ENCODE measurements around the gene DMC1.
A peak's percentile ranks its signal among the peaks of the same experiment; 100 is the strongest.
"Not testable (repeated sequence)": the region's sequence is repeated elsewhere in the genome, so short reads cannot be mapped to it uniquely, and the experiment has no call there.

DMC1 gene

DNA sequence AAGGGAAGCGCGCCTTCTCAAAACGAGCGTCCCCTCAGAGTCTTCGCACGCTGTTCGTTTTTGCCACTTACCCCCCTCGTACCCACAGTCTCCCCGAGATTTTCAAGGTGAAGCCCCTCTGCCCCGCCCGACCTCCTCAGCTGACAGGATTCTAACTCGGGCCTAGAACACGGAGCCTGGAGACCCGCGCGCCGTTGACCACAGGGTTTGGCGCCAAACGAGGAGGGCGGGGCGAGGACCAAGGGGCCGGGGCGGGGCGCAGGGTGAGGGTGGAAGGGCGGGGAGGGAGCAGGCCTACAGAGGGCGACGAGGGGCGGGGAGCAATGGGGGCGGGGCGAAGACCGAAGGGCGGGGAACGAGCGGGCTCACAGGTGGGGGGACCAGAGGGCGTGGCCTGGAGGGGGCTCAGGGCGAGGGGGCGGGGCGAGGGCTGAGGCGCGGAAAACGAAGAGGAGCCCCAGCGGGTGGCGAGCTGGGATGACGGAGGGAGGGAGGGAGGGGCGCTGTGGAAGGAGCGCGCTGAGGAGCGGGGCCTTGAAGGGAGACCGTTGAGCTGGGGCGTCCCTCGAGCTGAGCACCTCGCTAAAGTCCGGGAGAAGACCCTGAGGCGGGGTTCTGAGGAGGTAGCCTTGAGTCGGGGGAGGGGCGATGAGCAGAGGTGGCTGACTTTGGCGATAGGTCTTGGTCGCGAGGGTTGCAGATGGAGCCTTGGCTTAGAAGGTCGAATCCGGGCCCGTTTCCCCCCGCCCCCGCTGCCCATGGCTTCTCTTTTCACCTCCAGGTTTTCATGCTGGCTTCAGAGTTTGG, at the start of gene DMC1:
Gene DMC1, minus strand, starts transcription at position 212 of the 807 bp plus-strand sequence. CDS start 1,927 bp downstream, outside the sequence.
- DNase-seq = peak; percentile 87
- in situ Hi-C loops (cut with HindIII; ENCODE audit: low pct_ligation_motif_present, low pct_unique_long_range_greater_than_20kb, low sequenced_read_pairs) = no loop called here

DNA sequence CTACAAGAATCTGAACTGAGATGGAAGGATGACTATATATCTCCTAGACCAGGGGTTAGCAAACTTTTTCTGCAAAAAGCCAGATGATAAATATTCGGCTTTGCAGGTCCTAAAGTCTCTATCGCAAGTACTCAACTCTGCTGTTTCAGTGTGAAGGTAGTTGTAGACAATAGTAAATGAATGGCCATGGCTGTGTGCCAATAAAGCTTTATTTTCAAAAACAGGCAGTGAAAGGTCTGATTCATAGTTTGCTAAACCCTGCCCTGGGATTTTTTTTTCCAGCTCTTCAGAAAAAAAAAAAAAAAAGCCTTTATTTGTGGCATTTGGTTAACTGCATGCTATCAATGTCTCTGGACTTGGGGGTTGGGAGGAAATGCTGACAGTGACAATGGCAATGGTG, 48.7 kb upstream of the DMC1 start:
- DNase-seq = no peak
- in situ Hi-C loops (cut with HindIII; ENCODE audit: low pct_ligation_motif_present, low pct_unique_long_range_greater_than_20kb, low sequenced_read_pairs) = no loop called here

DNA sequence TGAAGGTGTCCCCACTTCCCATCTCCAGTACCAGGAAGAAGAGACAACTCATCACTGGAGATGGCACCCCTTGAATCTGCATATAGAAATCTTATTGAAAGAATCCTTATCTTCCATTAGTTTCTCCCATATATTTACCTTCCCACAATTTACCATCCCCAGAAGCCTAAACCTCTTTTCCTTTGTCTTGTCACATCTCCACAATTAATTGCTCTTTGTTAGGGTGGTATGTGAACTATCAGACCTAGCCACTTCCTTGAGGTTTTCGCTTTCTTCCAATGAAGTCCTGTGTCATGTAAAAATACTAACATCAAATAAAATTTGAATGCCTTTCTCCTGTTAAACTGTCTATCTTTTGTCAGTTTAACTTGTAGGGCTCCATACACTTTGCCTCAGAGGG, 48.3 kb upstream of the DMC1 start:
- no peak for DNase-seq
- in situ Hi-C loops (cut with HindIII; ENCODE audit: low pct_ligation_motif_present, low pct_unique_long_range_greater_than_20kb, low sequenced_read_pairs) = no loop called here

GRCh38 chr22:38615064-38615405, 45.1 kb upstream of the DMC1 start:
- DNase-seq; in situ Hi-C loops (cut with HindIII; ENCODE audit: low pct_ligation_motif_present, low pct_unique_long_range_greater_than_20kb, low sequenced_read_pairs): not testable (repeated sequence)

DNA sequence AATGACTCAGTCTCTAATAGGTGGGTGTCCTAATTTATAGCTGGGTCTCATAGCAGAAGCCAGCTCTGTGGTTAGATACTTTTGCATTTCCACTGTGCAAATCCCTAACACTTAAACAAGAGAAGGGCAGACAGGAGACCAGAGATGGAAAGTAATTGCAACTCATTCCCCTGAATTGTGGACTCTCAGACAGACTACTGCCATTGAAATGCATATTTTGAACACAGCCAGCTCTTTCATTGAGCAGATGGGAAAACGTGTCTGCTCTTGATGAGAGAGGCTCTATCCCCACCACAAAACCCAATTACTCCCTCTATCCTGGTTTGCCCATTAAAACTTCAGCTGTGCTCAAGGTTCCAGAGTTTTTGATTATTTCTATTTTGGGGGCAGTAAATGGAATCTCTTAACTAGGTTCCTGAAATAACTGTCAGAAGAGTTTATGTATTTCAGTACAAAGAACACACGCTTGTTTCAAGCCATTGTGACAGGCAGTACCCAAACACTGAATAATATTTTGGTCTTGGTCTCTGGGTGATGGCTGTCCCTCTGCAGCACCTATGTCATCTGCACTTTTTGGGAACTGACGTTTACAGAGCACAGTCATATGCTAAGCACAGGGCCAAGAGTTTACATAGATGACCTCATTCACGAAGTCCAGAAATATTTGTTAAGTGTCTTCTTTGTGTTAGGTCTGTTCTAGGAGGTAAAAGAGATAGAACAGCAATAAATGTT, 44.5 kb upstream of the DMC1 start:
- no peak for DNase-seq
- in situ Hi-C loops (cut with HindIII; ENCODE audit: low pct_ligation_motif_present, low pct_unique_long_range_greater_than_20kb, low sequenced_read_pairs) = no loop called here

DNA sequence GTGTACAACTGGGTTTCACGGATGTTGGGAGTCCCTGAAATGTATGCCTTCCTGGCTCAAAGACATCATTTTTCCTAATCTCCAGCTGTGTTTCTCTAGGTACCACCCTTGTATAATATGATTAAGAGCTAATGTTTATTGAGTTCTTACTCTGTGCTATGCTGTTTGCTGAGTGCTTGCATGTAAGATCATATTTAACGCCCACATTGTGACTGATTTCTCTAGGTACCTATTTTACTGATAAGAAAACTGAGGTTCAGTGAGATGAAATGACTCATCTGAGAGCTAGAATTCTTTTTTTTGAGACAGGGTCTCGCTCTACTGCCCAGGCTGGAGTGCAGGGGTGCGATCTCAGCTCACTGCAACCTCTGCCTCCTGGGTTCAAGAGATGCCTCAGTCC, 43.6 kb upstream of the DMC1 start:
- no peak for DNase-seq
- in situ Hi-C loops (cut with HindIII; ENCODE audit: low pct_ligation_motif_present, low pct_unique_long_range_greater_than_20kb, low sequenced_read_pairs) = no loop called here

- DNase-seq = no peak
- in situ Hi-C loops (cut with HindIII; ENCODE audit: low pct_ligation_motif_present, low pct_unique_long_range_greater_than_20kb, low sequenced_read_pairs) = no loop called here
Observed at GRCh38 chr22:38612217-38613006, 42.4 kb upstream of the DMC1 start.

- in situ Hi-C loops (cut with HindIII; ENCODE audit: low pct_ligation_motif_present, low pct_unique_long_range_greater_than_20kb, low sequenced_read_pairs) = no loop called here
- DNase-seq = no peak
Observed at GRCh38 chr22:38611559-38611958, 41.6 kb upstream of the DMC1 start.

DNA sequence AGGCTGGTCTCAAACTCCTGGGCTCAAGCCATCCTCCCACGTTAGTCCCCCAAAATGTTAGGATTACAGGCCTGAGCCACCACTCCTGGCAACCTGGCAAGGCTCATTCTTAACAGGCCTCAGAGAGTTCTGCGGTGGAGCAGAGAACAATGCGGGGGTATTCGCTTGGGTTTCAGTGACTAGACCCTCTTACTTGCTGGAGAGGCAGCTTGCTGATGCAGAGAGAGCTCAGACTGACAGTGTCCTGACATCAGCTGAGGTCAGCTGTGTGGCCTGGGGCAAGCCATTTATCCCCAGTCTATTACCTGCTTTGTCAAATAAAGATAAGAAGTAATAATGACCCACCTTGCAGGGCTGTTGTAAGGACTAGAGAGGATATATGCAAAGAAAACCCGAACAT, 40.3 kb upstream of the DMC1 start:
- DNase-seq = no peak
- in situ Hi-C loops (cut with HindIII; ENCODE audit: low pct_ligation_motif_present, low pct_unique_long_range_greater_than_20kb, low sequenced_read_pairs) = no loop called here

GRCh38 chr22:38608992-38609750, 39.2 kb upstream of the DMC1 start:
- no peak for DNase-seq

DNA sequence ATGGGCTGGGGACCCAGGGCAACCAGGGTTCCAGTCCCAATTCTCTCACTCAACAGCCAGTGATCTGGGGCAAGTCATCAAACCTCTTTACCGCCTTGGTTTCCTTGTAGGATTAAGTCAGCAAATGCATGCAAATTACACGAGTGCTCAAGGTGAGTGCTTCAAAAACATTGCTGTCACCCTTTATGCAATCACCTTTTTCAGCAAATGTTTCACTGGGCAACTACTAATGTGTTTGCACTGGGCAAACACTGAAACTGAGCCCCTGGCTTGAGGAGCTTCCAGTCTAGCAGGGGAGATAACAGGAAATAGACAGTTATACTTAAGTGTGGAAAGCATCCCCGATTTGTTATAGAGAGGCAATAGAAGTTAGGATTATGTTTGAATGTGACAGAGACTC, 37.7 kb upstream of the DMC1 start:
- DNase-seq = no peak
- in situ Hi-C loops (cut with HindIII; ENCODE audit: low pct_ligation_motif_present, low pct_unique_long_range_greater_than_20kb, low sequenced_read_pairs) = no loop called here

More at GRCh38 chr22:38608992-38609750, 39.2 kb upstream of the DMC1 start:
- in situ Hi-C loops (cut with HindIII; ENCODE audit: low pct_ligation_motif_present, low pct_unique_long_range_greater_than_20kb, low sequenced_read_pairs) = no loop called here

GRCh38 chr22:38602166-38602565, 32.2 kb upstream of the DMC1 start:
- in situ Hi-C loops (cut with HindIII; ENCODE audit: low pct_ligation_motif_present, low pct_unique_long_range_greater_than_20kb, low sequenced_read_pairs) = no loop called here
- DNase-seq = no peak

- DNase-seq = no peak
- in situ Hi-C loops (cut with HindIII; ENCODE audit: low pct_ligation_motif_present, low pct_unique_long_range_greater_than_20kb, low sequenced_read_pairs) = no loop called here
Observed at GRCh38 chr22:38601221-38601764, 31.3 kb upstream of the DMC1 start.

DNA sequence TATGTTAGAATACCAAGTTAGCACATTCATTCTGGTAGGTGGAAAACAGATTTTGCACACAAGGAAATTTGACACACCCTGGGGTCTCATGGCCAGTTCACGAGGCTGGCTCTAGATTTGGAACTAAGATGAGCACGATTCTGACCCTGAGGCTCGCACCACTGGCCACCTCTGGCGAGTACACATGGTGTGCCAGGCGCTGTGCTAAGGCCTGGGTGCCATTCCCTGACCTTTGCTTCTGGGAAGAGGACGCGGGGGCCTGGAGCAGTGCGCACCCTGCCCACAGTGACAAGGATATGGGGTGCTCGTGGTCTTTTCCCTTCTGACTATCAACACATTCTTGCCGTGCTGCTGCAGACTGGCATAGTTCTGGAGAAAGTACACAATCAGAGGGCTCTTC, 29.5 kb upstream of the DMC1 start:
- DNase-seq = no peak
- in situ Hi-C loops (cut with HindIII; ENCODE audit: low pct_ligation_motif_present, low pct_unique_long_range_greater_than_20kb, low sequenced_read_pairs) = no loop called here

DNA sequence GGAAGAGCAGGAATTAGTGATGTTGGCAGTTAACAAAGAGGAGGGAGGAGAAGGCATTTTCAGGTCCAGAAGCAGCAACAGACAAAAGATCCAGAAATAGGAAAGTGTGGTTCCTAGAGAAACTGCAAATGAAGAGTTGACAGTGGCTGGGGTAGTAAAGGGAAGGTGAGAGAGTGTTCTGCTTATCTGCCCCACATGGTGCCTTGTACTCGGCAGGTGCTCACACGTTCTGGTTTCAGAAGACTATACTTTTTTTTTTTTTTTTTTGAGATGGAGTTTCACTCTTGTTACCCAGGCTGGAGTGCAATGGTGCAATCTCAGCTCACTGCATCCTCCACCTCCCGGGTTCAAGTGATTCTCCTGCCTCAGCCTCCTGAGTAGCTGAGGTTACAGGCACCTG, 12.9 kb upstream of the DMC1 start:
- in situ Hi-C loops (cut with HindIII; ENCODE audit: low pct_ligation_motif_present, low pct_unique_long_range_greater_than_20kb, low sequenced_read_pairs); DNase-seq: not testable (repeated sequence)

- no peak for DNase-seq
- in situ Hi-C loops (cut with HindIII; ENCODE audit: low pct_ligation_motif_present, low pct_unique_long_range_greater_than_20kb, low sequenced_read_pairs) = no loop called here
Observed at GRCh38 chr22:38578505-38578904, 8.5 kb upstream of the DMC1 start.

GRCh38 chr22:38572065-38572464, 2.1 kb upstream of the DMC1 start:
- in situ Hi-C loops (cut with HindIII; ENCODE audit: low pct_ligation_motif_present, low pct_unique_long_range_greater_than_20kb, low sequenced_read_pairs) = no loop called here
- DNase-seq = peak; percentile 60

DNA sequence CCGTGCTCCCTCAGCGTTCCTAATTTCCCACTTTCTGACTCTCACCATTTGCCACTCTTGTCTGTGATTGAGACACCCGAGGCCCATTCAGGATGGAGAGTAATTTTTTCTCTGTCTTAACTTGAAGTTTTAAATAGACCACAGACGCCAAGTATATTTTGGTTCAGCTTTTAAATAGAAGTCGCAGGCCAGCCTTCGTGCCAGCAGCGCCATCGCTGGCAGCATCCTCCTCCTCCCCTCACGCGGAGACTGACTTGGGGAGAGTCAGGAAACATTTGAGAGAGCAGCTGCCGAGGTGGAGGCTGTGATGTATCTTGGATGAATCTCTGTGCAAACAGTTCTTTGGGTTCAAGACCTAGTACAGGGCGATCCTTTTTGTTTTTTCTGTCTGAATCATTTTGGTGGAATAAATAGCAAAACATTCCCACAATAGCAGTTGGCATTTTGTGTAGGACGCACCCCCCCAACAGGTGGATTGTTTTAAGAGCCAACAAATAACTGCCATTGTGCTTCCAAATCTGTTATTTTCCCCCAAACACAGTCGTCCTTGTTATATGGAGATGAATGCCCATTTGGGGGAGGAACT, 889 bp upstream of the DMC1 start:
- peak; percentile 44 for DNase-seq
- in situ Hi-C loops (cut with HindIII; ENCODE audit: low pct_ligation_motif_present, low pct_unique_long_range_greater_than_20kb, low sequenced_read_pairs) = no loop called here

Measured in ACHN (cell line).